HG03097 (cell line): Measurements from ENCODE around the gene SNCB.

ENCODE experiments used
- ATAC-seq: cut with Tn5 transposase; IDR thresholded peaks from one replicate; pipeline ENCODE4 v1.9.1; 2021; ENCODE audit not compliant: unreplicated experiment, low FRiP score

The SNCB gene

GRCh38 chr5:176625966-176626875, 4.1 kb downstream of the SNCB start:
- ATAC-seq, result no peak

GRCh38 chr5:176625512-176625911, 4.8 kb downstream of the SNCB start:
- no peak for ATAC-seq

GRCh38 chr5:176624938-176625337, 5.4 kb downstream of the SNCB start:
- no peak for ATAC-seq

- ATAC-seq, result no peak
These were observed 6.2 kb downstream of the SNCB start for GRCh38 chr5:176624142-176624541.

GRCh38 chr5:176621661-176622079, 8.7 kb downstream of the SNCB start:
- ATAC-seq, result no peak

GRCh38 chr5:176620333-176620981, 9.9 kb downstream of the SNCB start:
- no peak for ATAC-seq

- no peak for ATAC-seq
These were observed 10.6 kb downstream of the SNCB start for GRCh38 chr5:176619569-176620332.

- ATAC-seq, result no peak
These were observed 11.1 kb downstream of the SNCB start for GRCh38 chr5:176619203-176619568.

- no peak for ATAC-seq
These were observed 11.6 kb downstream of the SNCB start for GRCh38 chr5:176618783-176619182.

- ATAC-seq, result no peak
These were observed 13.8 kb downstream of the SNCB start for GRCh38 chr5:176616511-176616910.

- no peak for ATAC-seq
These were observed 15.4 kb downstream of the SNCB start for GRCh38 chr5:176614805-176615478.

GRCh38 chr5:176612855-176613254, 17.5 kb downstream of the SNCB start:
- no peak for ATAC-seq

GRCh38 chr5:176612008-176612407, 18.3 kb downstream of the SNCB start:
- ATAC-seq, result no peak

- ATAC-seq, result no peak
These were observed 18.9 kb downstream of the SNCB start for GRCh38 chr5:176611435-176611834.

GRCh38 chr5:176610435-176610773, 19.9 kb downstream of the SNCB start:
- ATAC-seq, result no peak

- ATAC-seq, result peak; percentile 63
These were observed 20.5 kb downstream of the SNCB start, which contains the start of gene GPRIN1 for GRCh38 chr5:176609724-176610434. Gene GPRIN1, minus strand, starts transcription at chr5:176610156. Its CDS starts 10,322 bp downstream, at chr5:176599834.

GRCh38 chr5:176608937-176609723, 21.2 kb downstream of the SNCB start:
- ATAC-seq, result no peak

- ATAC-seq, result no peak
These were observed 22.1 kb downstream of the SNCB start for GRCh38 chr5:176608142-176608705.

- ATAC-seq, result no peak
These were observed 23.5 kb downstream of the SNCB start for GRCh38 chr5:176606875-176607274.
